ENCODE data around the gene DOK3. TPM values are rescaled to one million over a fixed set of nuclear protein-coding genes. Genes with fewer than 3 reads are reported as not detected.

DOK3 gene
- total and polyA plus RNA-seq, 2 experiments from 2014 or later, result 2.2 to 11.1 TPM

GRCh38 chr5:177465044-177465443, 44.6 kb downstream of the DOK3 start:
- Histone ChIP-seq H3K36me3 (ENCODE audit: insufficient read depth) (peaks cover 52% of the 10 kb centered on the region), H3K9me2 (ENCODE audit: insufficient read depth) (no peaks in the 10 kb centered on the region), H4K20me1 (replicated peaks; ENCODE audit: insufficient read depth) (peaks cover 40% of the 10 kb centered on the region), H3K4me2 (no peak overlapping the region), H2AFZ (no peak overlapping the region), H3K27me3 (ENCODE audit: insufficient read depth) (no peaks in the 10 kb centered on the region), H3K27ac (ENCODE audit: low read depth) (no peak overlapping the region), H3K4me1 (ENCODE audit: insufficient read depth) (peaks cover 11% of the 10 kb centered on the region; the same call in 1 of the 2 replicates), H3K79me2 (replicated peaks; ENCODE audit: insufficient read depth) (peaks cover 37% of the 10 kb centered on the region), H3F3A (replicated peaks; ENCODE audit: low read depth) (peaks cover 40% of the 10 kb centered on the region), H3K4me3 (no peak overlapping the region)
- ATAC-seq, result no peak
- peaks cover 15% of the 10 kb centered on the region; the same call in 2 of the 3 replicates for H3K4me1 Mint-ChIP-seq
- peaks cover 34% of the 10 kb centered on the region for H3K27me3 Mint-ChIP-seq (ENCODE audit: insufficient read depth, low read depth, poor library complexity)
- H3K4me3 Mint-ChIP-seq, result no peak overlapping the region
- DNase-seq (ENCODE audit: low spot score), result no peak
- H3K9me3 Mint-ChIP-seq, result peaks cover 12% of the 10 kb centered on the region
- no peak for TF ChIP-seq ZNF462 (CRISPR knock-in tag; IDR thresholded peaks at IDR 0.05)
- TF ChIP-seq, protein P1, sequence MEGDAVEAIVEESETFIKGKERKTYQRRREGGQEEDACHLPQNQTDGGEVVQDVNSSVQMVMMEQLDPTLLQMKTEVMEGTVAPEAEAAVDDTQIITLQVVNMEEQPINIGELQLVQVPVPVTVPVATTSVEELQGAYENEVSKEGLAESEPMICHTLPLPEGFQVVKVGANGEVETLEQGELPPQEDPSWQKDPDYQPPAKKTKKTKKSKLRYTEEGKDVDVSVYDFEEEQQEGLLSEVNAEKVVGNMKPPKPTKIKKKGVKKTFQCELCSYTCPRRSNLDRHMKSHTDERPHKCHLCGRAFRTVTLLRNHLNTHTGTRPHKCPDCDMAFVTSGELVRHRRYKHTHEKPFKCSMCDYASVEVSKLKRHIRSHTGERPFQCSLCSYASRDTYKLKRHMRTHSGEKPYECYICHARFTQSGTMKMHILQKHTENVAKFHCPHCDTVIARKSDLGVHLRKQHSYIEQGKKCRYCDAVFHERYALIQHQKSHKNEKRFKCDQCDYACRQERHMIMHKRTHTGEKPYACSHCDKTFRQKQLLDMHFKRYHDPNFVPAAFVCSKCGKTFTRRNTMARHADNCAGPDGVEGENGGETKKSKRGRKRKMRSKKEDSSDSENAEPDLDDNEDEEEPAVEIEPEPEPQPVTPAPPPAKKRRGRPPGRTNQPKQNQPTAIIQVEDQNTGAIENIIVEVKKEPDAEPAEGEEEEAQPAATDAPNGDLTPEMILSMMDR (conservative IDR thresholded peaks at IDR 0.05; ENCODE audit: low read depth in 2 of 2), result no peak
- TF ChIP-seq POLR2AphosphoS5 (IDR thresholded peaks at IDR 0.05; ENCODE audit: low read depth), result no peak
- no peak for TF ChIP-seq ZNF331 (CRISPR knock-in tag; IDR thresholded peaks at IDR 0.05; ENCODE audit: low read depth)
- no peak overlapping the region for H3K27ac Mint-ChIP-seq
- peaks cover 88% of the 10 kb centered on the region for H3K36me3 Mint-ChIP-seq (ENCODE audit: low read depth)
